HepG2 (cell line): ENCODE measurements around the gene SECTM1. TPM values are rescaled to one million over a fixed set of nuclear protein-coding genes. Genes with fewer than 3 reads are reported as not detected.

ENCODE experiments used
- ATF7 ChIP-seq, 2 experiments: fragments of 450-650 bp in 1 of 2; sonication (generic) in 1 of 2; formaldehyde crosslinking in 1 of 2; IDR thresholded peaks; 2 replicates each; pipeline versions ENCODE4 v1.4.0 to v1.6.1; 2016 to 2020; ENCODE audit warnings: antibody characterized with exemption in 1 of 2, mild to moderate bottlenecking in 1 of 2, missing genetic modification reagents in 1 of 2
- ISX ChIP-seq: sonication (generic); formaldehyde crosslinking; conservative IDR thresholded peaks from 2 replicates; pipeline ENCODE4 v1.5.0; 2020; ENCODE audit warnings: missing genetic modification reagents
- KAT7 ChIP-seq: IDR thresholded peaks from 2 replicates; pipeline ENCODE4 v1.6.1; 2018; ENCODE audit warnings: borderline replicate concordance, missing compliant biosample characterization
- MAZ ChIP-seq, 2 experiments: sonication (generic) in 1 of 2; formaldehyde crosslinking in 1 of 2; IDR thresholded peaks; 2 replicates each; pipeline versions ENCODE4 v1.5.0 to v1.6.1; 2012 to 2020; ENCODE audit warnings: low read depth in 2 of 2, mild to moderate bottlenecking in 2 of 2, borderline replicate concordance in 1 of 2, improper control_type of control experiment in 1 of 2, low read length in 1 of 2, missing genetic modification reagents in 1 of 2, moderate library complexity in 1 of 2
- MED13 ChIP-seq: sonication (generic); formaldehyde crosslinking; IDR thresholded peaks from 2 replicates; pipeline ENCODE4 v1.5.0; 2020; ENCODE audit warnings: missing genetic modification reagents
- NCOR1 ChIP-seq: fragments of 200-600 bp; sonication (generic); IDR thresholded peaks from 2 replicates; pipeline ENCODE4 v1.7.0; 2017; ENCODE audit warnings: antibody characterized with exemption, low read length, borderline replicate concordance
- NRL ChIP-seq: sonication (generic); formaldehyde crosslinking; IDR thresholded peaks from 2 replicates; pipeline ENCODE4 v1.5.0; 2020; ENCODE audit warnings: missing genetic modification reagents, mild to moderate bottlenecking, moderate library complexity, borderline replicate concordance
- SMAD3 ChIP-seq: sonication (generic); formaldehyde crosslinking; IDR thresholded peaks from 2 replicates; pipeline ENCODE4 v1.4.0; 2020; ENCODE audit warnings: missing genetic modification reagents
- SMARCE1 ChIP-seq: fragments of 450-650 bp; IDR thresholded peaks from 2 replicates; pipeline ENCODE4 v1.6.1; 2017; ENCODE audit warnings: borderline replicate concordance
- TBP ChIP-seq: sonication (generic); formaldehyde crosslinking; IDR thresholded peaks from 2 replicates; pipeline ENCODE4 v1.5.0; 2020; ENCODE audit warnings: missing genetic modification reagents
- ZFAT ChIP-seq: sonication (generic); formaldehyde crosslinking; conservative IDR thresholded peaks from 2 replicates; pipeline ENCODE4 v1.8.1; 2023; ENCODE audit warnings: missing genetic modification reagents, inconsistent platforms
- ZFP1 ChIP-seq: IDR thresholded peaks from 2 replicates; pipeline ENCODE4 v1.6.1; 2016
- ZNF605 ChIP-seq: sonication (generic); formaldehyde crosslinking; IDR thresholded peaks from 2 replicates; pipeline ENCODE4 v1.8.0; 2022; ENCODE audit warnings: mild to moderate bottlenecking, missing genetic modification reagents
- ZNF678 ChIP-seq: sonication (generic); formaldehyde crosslinking; IDR thresholded peaks from 2 replicates; pipeline ENCODE4 v1.4.0; 2020; ENCODE audit warnings: mild to moderate bottlenecking, missing genetic modification reagents
- polyA plus RNA-seq, 8 experiments: library from polyadenylated mRNA; depleted of rRNA in 3 of 8; stranded (reverse) in 7 of 8; unstranded in 1 of 8; fragments of >200 nt; fragmentation: Illumina TruSeq in 4 of 8; extraction: Trizol in 4 of 8; gene quantifications; 2 replicates each; pipeline versions ENCODE4 v1.2.1 to v1.2.3, GENCODE V29; 2011 to 2016; ENCODE audit warnings: low read depth in 4 of 8, missing spikeins in 1 of 8, mixed read lengths in 1 of 8; ENCODE audit not compliant: insufficient read depth in 1 of 8
- total RNA-seq, 5 experiments: library from RNA; depleted of rRNA; stranded (reverse); fragments of >200 nt; fragmentation: Illumina TruSeq; extraction: Trizol; gene quantifications; 2 replicates each; pipeline ENCODE4 v1.2.3, GENCODE V29; 2016; ENCODE audit warnings: low read depth in 1 of 5
- TF ChIP-seq, protein P1 (sequence below): IDR thresholded peaks from 2 replicates; pipeline ENCODE4 v1.6.1; 2016; ENCODE audit warnings: missing compliant biosample characterization, missing genetic modification reagents, borderline replicate concordance
- TF ChIP-seq, protein P2 (sequence below): sonication (generic); formaldehyde crosslinking; IDR thresholded peaks from 2 replicates; pipeline ENCODE4 v1.4.0; 2020; ENCODE audit warnings: mild to moderate bottlenecking, missing genetic modification reagents

Gene SECTM1
- total and polyA plus RNA-seq, 2 of the 13 experiments (the other 11 are each of a cell fraction or from before 2014, with no cell fraction given) = 3.5 to 5.3 TPM

DNA sequence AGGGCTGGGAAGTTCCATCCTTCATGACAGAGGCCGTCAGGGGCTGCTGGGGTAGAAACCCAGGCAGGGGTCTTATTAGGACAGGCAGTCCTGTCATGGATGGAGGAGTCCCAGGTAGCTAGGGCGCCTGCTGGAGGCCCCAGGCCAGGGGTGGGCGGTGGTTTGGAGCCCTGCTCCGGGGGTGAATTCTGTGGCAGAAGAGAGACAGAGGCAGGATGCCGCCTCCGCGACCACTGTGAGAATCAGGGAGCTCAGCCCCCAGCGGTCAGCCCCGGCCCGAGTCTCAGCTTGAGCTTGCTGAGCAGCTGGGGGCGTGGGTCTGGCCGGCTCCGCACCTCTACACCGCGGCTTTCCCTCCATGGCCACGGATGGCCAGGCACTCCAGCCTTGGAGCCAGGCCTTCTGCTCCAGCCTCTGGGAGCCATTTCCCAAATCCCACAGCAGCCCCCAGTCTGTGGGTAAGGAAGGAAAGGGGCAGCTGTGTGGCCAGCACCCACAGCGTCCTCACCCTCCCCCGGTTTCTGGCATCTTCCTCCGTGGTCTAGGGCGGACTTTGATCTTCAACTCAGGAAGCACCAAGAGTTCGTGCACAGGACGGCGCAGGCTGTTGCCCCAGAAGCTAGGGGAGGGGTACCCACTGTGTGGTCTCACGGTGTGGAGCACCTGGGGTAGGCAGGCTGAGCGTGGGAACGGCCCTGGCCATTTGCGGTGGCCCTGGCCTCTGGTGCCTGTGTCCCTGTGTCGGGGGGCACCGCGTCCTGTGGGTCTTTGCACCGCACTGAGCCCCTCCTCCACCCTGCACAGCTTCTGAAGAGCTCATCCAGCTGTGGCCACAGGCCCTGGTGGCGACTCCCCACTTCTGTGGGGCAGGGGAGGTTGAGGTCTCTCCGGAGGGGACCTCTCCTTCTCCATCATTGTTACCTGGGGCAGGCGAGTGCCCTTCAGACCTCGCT, 30.3 kb downstream of the SECTM1 start (continued):
- TF ChIP-seq, protein P1, sequence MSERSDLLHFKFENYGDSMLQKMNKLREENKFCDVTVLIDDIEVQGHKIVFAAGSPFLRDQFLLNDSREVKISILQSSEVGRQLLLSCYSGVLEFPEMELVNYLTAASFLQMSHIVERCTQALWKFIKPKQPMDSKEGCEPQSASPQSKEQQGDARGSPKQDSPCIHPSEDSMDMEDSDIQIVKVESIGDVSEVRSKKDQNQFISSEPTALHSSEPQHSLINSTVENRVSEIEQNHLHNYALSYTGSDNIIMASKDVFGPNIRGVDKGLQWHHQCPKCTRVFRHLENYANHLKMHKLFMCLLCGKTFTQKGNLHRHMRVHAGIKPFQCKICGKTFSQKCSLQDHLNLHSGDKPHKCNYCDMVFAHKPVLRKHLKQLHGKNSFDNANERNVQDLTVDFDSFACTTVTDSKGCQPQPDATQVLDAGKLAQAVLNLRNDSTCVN (CRISPR knock-in tag) = peak; percentile 59; the same call in 1 of the 2 replicates
- TF ChIP-seq MAZ (IDR thresholded peaks at IDR 0.05; ENCODE audit: borderline replicate concordance, low read depth, low read length) = no peak
- peak; percentile 42; the same call in 1 of the 2 replicates for TF ChIP-seq MAZ (CRISPR knock-in tag; IDR thresholded peaks at IDR 0.05; ENCODE audit: low read depth)
- peak; percentile 92; the same call in 1 of the 2 replicates for TF ChIP-seq NRL (CRISPR knock-in tag)
- peak; percentile 49; the same call in 1 of the 2 replicates for TF ChIP-seq SMAD3 (CRISPR knock-in tag)
- TF ChIP-seq, protein P2, sequence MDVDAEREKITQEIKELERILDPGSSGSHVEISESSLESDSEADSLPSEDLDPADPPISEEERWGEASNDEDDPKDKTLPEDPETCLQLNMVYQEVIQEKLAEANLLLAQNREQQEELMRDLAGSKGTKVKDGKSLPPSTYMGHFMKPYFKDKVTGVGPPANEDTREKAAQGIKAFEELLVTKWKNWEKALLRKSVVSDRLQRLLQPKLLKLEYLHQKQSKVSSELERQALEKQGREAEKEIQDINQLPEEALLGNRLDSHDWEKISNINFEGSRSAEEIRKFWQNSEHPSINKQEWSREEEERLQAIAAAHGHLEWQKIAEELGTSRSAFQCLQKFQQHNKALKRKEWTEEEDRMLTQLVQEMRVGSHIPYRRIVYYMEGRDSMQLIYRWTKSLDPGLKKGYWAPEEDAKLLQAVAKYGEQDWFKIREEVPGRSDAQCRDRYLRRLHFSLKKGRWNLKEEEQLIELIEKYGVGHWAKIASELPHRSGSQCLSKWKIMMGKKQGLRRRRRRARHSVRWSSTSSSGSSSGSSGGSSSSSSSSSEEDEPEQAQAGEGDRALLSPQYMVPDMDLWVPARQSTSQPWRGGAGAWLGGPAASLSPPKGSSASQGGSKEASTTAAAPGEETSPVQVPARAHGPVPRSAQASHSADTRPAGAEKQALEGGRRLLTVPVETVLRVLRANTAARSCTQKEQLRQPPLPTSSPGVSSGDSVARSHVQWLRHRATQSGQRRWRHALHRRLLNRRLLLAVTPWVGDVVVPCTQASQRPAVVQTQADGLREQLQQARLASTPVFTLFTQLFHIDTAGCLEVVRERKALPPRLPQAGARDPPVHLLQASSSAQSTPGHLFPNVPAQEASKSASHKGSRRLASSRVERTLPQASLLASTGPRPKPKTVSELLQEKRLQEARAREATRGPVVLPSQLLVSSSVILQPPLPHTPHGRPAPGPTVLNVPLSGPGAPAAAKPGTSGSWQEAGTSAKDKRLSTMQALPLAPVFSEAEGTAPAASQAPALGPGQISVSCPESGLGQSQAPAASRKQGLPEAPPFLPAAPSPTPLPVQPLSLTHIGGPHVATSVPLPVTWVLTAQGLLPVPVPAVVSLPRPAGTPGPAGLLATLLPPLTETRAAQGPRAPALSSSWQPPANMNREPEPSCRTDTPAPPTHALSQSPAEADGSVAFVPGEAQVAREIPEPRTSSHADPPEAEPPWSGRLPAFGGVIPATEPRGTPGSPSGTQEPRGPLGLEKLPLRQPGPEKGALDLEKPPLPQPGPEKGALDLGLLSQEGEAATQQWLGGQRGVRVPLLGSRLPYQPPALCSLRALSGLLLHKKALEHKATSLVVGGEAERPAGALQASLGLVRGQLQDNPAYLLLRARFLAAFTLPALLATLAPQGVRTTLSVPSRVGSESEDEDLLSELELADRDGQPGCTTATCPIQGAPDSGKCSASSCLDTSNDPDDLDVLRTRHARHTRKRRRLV (CRISPR knock-in tag) = 0 out of 2 replicates have a peak, but pooled peaks have one; percentile 26
- peak; percentile 54 for TF ChIP-seq NCOR1
- TF ChIP-seq ZNF605 = no peak
- TF ChIP-seq TBP = no peak
- no peak for TF ChIP-seq MED13
- 0 out of 2 replicates have a peak, but pooled peaks have one; percentile 39 for TF ChIP-seq ZNF678 (CRISPR knock-in tag)
- no peak for TF ChIP-seq ZFAT
- no peak for TF ChIP-seq ISX (CRISPR knock-in tag)
- TF ChIP-seq SMARCE1 = no peak
- TF ChIP-seq KAT7 = 0 out of 2 replicates have a peak, but pooled peaks have one; percentile 34
- 0 out of 2 replicates have a peak, but pooled peaks have one; percentile 29 for TF ChIP-seq ZFP1 (CRISPR knock-in tag)
- no peak for TF ChIP-seq ATF7 (IDR thresholded peaks at IDR 0.05)
- no peak for TF ChIP-seq ATF7 (CRISPR knock-in tag; IDR thresholded peaks at IDR 0.05)
